GM18526 (cell line): ENCODE data around the gene PMEL.
A peak's percentile ranks its signal among the peaks of the same experiment; 100 is the strongest.

Experiments used
- POLR2A ChIP-seq: IDR thresholded peaks from 3 replicates; pipeline ENCODE4 v1.6.1; 2011; ENCODE audit not compliant: insufficient read length; ENCODE audit errors: extremely low read depth

PMEL gene

GRCh38 chr12:55983232-55983842 lies 17.5 kb upstream of the PMEL start:
- TF ChIP-seq POLR2A: no peak

- no peak for TF ChIP-seq POLR2A
These were observed 16.6 kb upstream of the PMEL start for GRCh38 chr12:55982319-55982936.

- no peak for TF ChIP-seq POLR2A
These were observed 13.2 kb upstream of the PMEL start for GRCh38 chr12:55979069-55979468.

GRCh38 chr12:55978393-55978792 lies 12.6 kb upstream of the PMEL start:
- no peak for TF ChIP-seq POLR2A

- no peak for TF ChIP-seq POLR2A
These were observed 8.5 kb upstream of the PMEL start for GRCh38 chr12:55974308-55974730.

- TF ChIP-seq POLR2A: peak; percentile 82
These were observed 7.9 kb upstream of the PMEL start, which contains the start of gene RAB5B for GRCh38 chr12:55973599-55974307. TSS of gene RAB5B (plus strand) at chr12:55974078. CDS start at chr12:55986961, 12,883 bp downstream.

GRCh38 chr12:55972911-55973598 lies 7.2 kb upstream of the PMEL start:
- TF ChIP-seq POLR2A: peak; percentile 39

- TF ChIP-seq POLR2A: no peak
These were observed 6.6 kb upstream of the PMEL start for GRCh38 chr12:55972456-55972855.

GRCh38 chr12:55972042-55972441 lies 6.2 kb upstream of the PMEL start:
- no peak for TF ChIP-seq POLR2A

GRCh38 chr12:55970775-55971174 lies 4.9 kb upstream of the PMEL start:
- TF ChIP-seq POLR2A: no peak

- no peak for TF ChIP-seq POLR2A
These were observed 3.5 kb upstream of the PMEL start for GRCh38 chr12:55969356-55969755.

GRCh38 chr12:55966408-55967281 lies 803 bp upstream of the PMEL start, which contains the start of gene CDK2:
TSS of gene CDK2 (plus strand) at chr12:55966830. CDS start at chr12:55967009, 179 bp downstream.
- peak; percentile 68 for TF ChIP-seq POLR2A

- TF ChIP-seq POLR2A: no peak
These were observed 602 bp downstream of the PMEL start for GRCh38 chr12:55965240-55965639.

GRCh38 chr12:55963760-55964159 lies 2.1 kb downstream of the PMEL start:
- no peak for TF ChIP-seq POLR2A

GRCh38 chr12:55957106-55957859 lies 8.6 kb downstream of the PMEL start:
- no peak for TF ChIP-seq POLR2A
